Femur (tissue), 1 donor: ENCODE measurements around the gene LRRC4B.

Source experiments
- DNase-seq: peaks from one replicate; pipeline ENCODE4 v3.0.0-alpha.2; 2017

Gene LRRC4B

GRCh38 chr19:50501568-50502475 lies 66.4 kb downstream of the LRRC4B start:
- DNase-seq: no peak

GRCh38 chr19:50501186-50501567 lies 67.1 kb downstream of the LRRC4B start:
- DNase-seq: no peak

- peak; percentile 75 for DNase-seq
Measured at GRCh38 chr19:50500753-50501151, 67.5 kb downstream of the LRRC4B start.

- DNase-seq: peak; percentile 81
Measured at GRCh38 chr19:50500060-50500752, 68.0 kb downstream of the LRRC4B start.

GRCh38 chr19:50498219-50499056 lies 69.8 kb downstream of the LRRC4B start:
- DNase-seq: no peak

GRCh38 chr19:50497022-50497405 lies 71.2 kb downstream of the LRRC4B start:
- DNase-seq: peak; percentile 29

- peak; percentile 65 for DNase-seq
Measured at GRCh38 chr19:50496189-50497021, 71.8 kb downstream of the LRRC4B start.

- DNase-seq: no peak
Measured at GRCh38 chr19:50495020-50495531, 73.2 kb downstream of the LRRC4B start.

GRCh38 chr19:50494186-50495019 lies 73.8 kb downstream of the LRRC4B start:
- DNase-seq: no peak

GRCh38 chr19:50493171-50493570 lies 75.1 kb downstream of the LRRC4B start:
- no peak for DNase-seq

- no peak for DNase-seq
Measured at GRCh38 chr19:50492303-50493052, 75.8 kb downstream of the LRRC4B start.

- peak; percentile 80 for DNase-seq
Measured at GRCh38 chr19:50490991-50491472, 77.2 kb downstream of the LRRC4B start.

GRCh38 chr19:50490411-50490811 lies 77.8 kb downstream of the LRRC4B start:
- no peak for DNase-seq

- DNase-seq: no peak
Measured at GRCh38 chr19:50489461-50490011, 78.7 kb downstream of the LRRC4B start.

- DNase-seq: no peak
Measured at GRCh38 chr19:50488389-50489194, 79.6 kb downstream of the LRRC4B start.

- no peak for DNase-seq
Measured at GRCh38 chr19:50486823-50487515, 81.3 kb downstream of the LRRC4B start.

GRCh38 chr19:50485284-50485955 lies 82.8 kb downstream of the LRRC4B start:
- no peak for DNase-seq

GRCh38 chr19:50482916-50483315 lies 85.3 kb downstream of the LRRC4B start:
- DNase-seq: no peak
